IPS DF 6.9 (cell line): Measurements from ENCODE around the gene BSND.
"Not testable (repeated sequence)": the region's sequence is repeated elsewhere in the genome, so short reads cannot be mapped to it uniquely, and the experiment has no call there.

Source experiments
- DNase-seq: peaks from one replicate; pipeline ENCODE4 v3.0.0-alpha.2; 2013; ENCODE audit warnings: low read depth, low spot score
- H3K27ac ChIP-seq: one replicate; pipeline ENCODE4 v1.5.1; 2013; ENCODE audit warnings: low read length, control low read depth
- H3K27me3 ChIP-seq: 2 replicates; pipeline ENCODE4 v1.6.1; 2013; ENCODE audit warnings: mild to moderate bottlenecking, low read length; ENCODE audit not compliant: control insufficient read depth, insufficient read depth
- H3K36me3 ChIP-seq: 2 replicates; pipeline ENCODE4 v1.6.1; 2013; ENCODE audit warnings: low read length; ENCODE audit not compliant: control insufficient read depth, insufficient read depth
- H3K4me1 ChIP-seq: 2 replicates; pipeline ENCODE4 v1.6.1; 2013; ENCODE audit warnings: low read length; ENCODE audit not compliant: control insufficient read depth, insufficient read depth
- H3K4me3 ChIP-seq: 2 replicates; pipeline ENCODE4 v1.5.1; 2013; ENCODE audit warnings: mild to moderate bottlenecking, low read length
- H3K9me3 ChIP-seq: 2 replicates; pipeline ENCODE4 v1.6.1; 2013; ENCODE audit warnings: low read length, inconsistent platforms; ENCODE audit not compliant: control insufficient read depth, insufficient read depth
- WGBS: extraction: QIAGEN DNeasy Blood & Tissue Kit; methylation state at CpG from one replicate; pipeline ENCODE4 v1.1.7; 2013; ENCODE audit warnings: mixed read lengths, missing lambda C conversion rate; ENCODE audit not compliant: insufficient read length, insufficient coverage; 5-methylcytosine and 5-hydroxymethylcytosine counted together

BSND gene

DNA sequence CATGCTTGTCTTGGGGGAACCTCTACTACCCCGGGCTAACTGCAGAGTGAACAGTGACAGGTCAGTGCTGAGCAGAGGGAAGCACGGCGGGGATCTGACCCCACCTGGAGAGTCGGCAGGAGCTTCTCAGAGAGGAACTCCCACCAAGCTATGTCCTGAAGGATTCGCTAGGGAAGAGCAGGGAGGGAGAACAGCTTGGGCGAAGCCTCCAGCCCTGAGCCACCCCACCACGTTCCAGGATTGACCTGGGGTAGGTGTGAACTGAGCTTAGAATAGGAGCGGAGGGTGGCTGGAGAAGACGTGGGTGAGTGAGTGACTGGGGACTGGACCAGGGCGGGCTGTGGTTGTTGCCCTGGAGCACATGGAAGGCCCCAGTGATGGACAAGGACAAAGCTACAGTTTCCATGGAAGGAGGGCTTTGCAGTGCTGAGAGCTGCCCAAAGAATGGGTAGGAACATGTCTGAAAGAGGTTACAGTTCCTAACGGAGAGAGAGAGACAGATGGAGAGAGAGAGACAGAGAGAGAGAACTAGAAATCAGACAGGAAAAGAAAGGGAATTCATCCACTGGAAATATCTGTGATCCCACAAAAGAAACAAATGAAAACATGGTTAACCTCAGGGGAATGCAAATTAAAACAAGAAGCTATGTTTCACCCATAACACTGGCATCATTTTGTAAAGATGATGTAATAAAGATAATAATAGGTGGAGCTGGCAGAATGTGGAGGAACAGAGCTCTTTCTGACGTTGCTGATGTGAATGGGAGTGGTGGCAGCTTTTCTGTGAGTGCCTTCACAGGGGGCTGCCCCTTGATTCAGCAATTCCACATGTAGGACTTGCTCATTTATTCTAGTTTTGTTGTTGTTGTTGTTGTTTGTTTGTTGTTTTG, 17.2 kb downstream of the BSND start:
- Histone ChIP-seq H3K9me3 (no peaks in the 10 kb centered on the region), H3K36me3 (no peaks in the 10 kb centered on the region), H3K4me1 (peaks cover 1% of the 10 kb centered on the region; the same call in 1 of the 2 replicates), H3K27me3 (no peaks in the 10 kb centered on the region), H3K27ac (no peak overlapping the region), H3K4me3 (no peak overlapping the region)
- no peak for DNase-seq
- no CpG with 5 or more reads among the region's 12 CpGs for WGBS

DNA sequence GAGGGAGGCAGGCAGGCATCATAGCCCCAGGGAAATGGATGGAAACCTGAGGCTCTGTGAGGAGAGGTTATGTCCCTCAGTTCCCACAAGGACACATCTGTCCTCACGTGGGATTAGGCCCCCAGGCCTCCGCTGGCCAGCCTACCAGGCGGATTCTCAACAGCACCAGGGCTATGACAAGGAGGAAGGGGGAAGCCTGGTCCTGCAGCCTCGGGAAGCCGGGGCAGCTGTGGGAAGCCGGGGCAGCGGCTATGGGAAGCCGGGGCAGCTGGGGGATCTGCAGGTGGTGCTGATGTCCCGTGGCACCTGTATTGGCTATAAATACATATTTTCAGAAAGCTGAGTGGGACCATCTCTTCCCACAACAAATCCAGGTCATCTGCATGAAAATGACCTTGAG, 19.7 kb downstream of the BSND start:
- H3K4me1 ChIP-seq, result no peaks in the 10 kb centered on the region
- WGBS, result no CpG with 5 or more reads among the region's 9 CpGs
- no peaks in the 10 kb centered on the region for H3K36me3 ChIP-seq
- no peak overlapping the region for H3K4me3 ChIP-seq
- no peaks in the 10 kb centered on the region for H3K9me3 ChIP-seq
- H3K27ac ChIP-seq, result no peak overlapping the region
- no peak for DNase-seq
- no peaks in the 10 kb centered on the region for H3K27me3 ChIP-seq

DNA sequence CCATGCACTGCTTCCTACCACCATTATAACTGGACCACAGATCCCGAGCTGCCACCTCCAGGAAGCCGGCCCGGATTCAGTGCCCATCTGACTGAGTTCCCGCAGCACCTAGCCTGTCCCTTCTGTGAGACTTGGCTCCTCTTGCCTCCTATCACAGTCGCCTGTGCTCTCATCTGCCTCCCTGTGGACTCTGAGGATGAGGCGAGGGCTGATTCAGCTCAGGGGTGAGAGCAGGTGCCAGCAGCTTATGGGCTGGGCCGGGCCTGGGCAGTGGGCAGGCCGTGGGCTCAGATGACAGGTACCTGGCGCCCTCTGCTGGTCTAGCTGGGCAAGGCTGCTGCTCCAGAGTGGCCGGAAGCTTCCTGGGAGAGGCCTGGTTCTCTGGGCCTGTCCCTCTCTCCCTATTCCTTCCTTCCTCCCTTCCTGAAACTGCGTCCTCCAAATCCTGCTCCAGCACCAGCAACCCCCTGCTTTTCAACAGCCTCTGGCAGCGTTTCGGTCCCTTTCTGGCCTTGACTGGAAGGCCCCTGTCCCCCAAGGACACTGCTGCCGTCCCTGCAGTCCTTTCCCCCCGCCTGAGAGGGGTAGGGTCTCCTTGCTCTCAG, 23.3 kb downstream of the BSND start:
- H3K9me3 ChIP-seq, result no peaks in the 10 kb centered on the region
- H3K36me3 ChIP-seq, result no peaks in the 10 kb centered on the region
- no peaks in the 10 kb centered on the region for H3K4me1 ChIP-seq
- no peak overlapping the region for H3K27ac ChIP-seq
- H3K4me3 ChIP-seq, result no peak overlapping the region
- DNase-seq, result peak; percentile 94
- H3K27me3 ChIP-seq, result no peaks in the 10 kb centered on the region
- no CpG with 5 or more reads among the region's 15 CpGs for WGBS

DNA sequence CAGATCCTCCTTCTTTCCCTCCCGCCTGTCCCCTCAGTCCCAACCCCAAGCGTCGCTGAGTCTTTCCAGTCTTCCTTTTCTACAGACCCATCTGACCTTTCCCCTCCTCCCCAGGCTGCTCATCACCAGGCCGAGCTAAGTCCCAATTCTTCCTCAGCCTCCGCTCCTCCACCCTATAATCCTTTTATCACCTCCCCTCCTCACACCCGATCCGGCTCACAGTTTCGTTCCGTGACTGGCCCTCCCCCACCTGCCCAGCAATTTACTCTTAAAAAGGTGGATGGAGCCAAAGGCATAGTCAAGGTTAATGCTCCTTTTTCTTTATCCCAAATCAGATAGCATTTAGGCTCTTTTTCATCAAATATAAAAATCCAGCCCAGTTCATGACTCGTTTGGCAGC, 25.4 kb downstream of the BSND start:
- not testable (repeated sequence) for H3K4me1 ChIP-seq, H3K36me3 ChIP-seq, H3K4me3 ChIP-seq, DNase-seq, H3K9me3 ChIP-seq, H3K27ac ChIP-seq, H3K27me3 ChIP-seq
- WGBS, result no CpG with 5 or more reads among the region's 10 CpGs

- H3K9me3 ChIP-seq, H3K27me3 ChIP-seq, H3K4me1 ChIP-seq, H3K27ac ChIP-seq, H3K4me3 ChIP-seq, H3K36me3 ChIP-seq, DNase-seq: not testable (repeated sequence)
- no CpG with 5 or more reads among the region's 3 CpGs for WGBS
Measured at GRCh38 chr1:55026682-55027081, 27.9 kb downstream of the BSND start.

DNA sequence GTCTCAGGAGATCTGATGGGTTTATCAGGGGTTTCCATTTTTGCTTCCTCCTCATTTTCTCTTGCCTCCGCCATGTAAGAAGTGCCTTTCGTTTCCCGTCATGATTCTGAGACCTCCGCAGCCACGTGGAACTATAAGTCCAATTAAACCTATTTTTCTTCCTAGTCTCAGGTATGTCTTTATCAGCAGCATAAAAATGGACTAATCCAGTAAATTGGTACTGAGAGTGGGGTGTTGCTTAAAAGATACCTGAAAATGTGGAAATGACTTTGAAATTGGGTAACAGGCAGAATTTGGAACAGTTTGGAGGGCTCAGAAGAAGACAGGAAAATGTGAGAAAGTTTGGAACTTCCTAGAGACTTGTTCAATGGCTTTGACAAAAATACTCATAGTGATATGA, 32.4 kb downstream of the BSND start:
- H3K9me3 ChIP-seq, H3K4me3 ChIP-seq, H3K27me3 ChIP-seq, DNase-seq, H3K36me3 ChIP-seq, H3K27ac ChIP-seq, H3K4me1 ChIP-seq: not testable (repeated sequence)
- WGBS, result no CpG with 5 or more reads among the region's 5 CpGs

- Histone ChIP-seq H3K27ac (no peak overlapping the region), H3K4me1 (no peaks in the 10 kb centered on the region), H3K4me3 (no peak overlapping the region), H3K27me3 (no peaks in the 10 kb centered on the region), H3K9me3 (no peaks in the 10 kb centered on the region), H3K36me3 (no peaks in the 10 kb centered on the region)
- no CpG with 5 or more reads among the region's 7 CpGs for WGBS
- no peak for DNase-seq
Measured at GRCh38 chr1:55033265-55033614, 34.5 kb downstream of the BSND start.

DNA sequence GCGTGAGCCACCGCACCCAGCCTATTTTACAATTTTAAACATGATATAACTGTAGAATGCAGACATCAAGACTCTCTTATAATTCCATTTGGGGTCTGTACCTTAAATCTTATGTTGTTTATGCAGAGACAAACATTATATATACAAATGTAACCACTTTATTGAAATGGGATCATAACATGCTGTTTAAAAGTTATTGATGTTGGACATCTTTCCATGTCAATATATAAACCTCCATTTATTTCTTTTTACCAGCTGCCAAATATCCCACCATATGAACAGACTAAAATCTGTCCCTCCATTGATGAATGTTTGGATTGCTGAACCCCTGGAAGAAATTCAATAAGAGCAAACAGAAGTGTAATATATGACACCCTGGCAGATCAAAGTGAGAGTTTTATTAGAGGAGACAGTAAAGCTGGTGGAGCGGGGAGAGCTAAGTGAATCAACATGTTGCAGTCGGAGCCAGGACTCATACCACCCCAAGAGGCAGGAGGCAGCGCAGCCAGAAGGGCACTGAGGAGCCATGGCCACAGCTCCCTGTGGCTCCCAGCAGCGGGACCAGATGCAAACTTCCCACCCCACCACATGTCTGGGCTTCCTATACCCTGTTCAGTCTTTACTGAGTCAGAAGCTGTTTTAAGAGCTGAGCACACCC, 35.9 kb downstream of the BSND start:
- DNase-seq, result no peak
- Histone ChIP-seq H3K36me3 (no peaks in the 10 kb centered on the region), H3K27ac (no peak overlapping the region), H3K9me3 (no peaks in the 10 kb centered on the region), H3K27me3 (no peaks in the 10 kb centered on the region; the same call in 1 of the 2 replicates), H3K4me3 (no peak overlapping the region), H3K4me1 (no peaks in the 10 kb centered on the region)
- no CpG with 5 or more reads among the region's 6 CpGs for WGBS

DNA sequence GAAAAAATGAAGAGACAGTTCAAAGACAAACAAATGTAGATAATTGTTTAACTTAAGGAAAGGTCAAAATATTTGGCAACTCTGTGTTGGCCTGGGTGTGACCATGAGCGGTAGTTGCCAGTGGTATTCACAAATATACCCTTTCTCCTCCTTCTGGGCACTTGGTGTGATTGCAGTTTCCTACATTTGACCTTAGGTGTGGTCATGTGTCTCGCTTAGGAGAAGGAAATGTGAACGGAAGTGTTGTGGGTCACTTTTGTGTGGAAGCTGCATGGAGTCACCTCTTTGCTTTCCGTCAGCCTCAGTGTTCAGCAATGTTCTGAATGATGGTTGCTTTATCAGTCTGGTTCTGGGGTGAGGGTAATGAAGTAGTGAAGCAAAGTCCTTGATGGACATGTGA, 37.2 kb downstream of the BSND start:
- no peak for DNase-seq
- Histone ChIP-seq H3K4me1 (no peaks in the 10 kb centered on the region), H3K27me3 (peaks cover 2% of the 10 kb centered on the region; the same call in 1 of the 2 replicates), H3K9me3 (no peaks in the 10 kb centered on the region), H3K27ac (no peak overlapping the region), H3K4me3 (no peak overlapping the region), H3K36me3 (no peaks in the 10 kb centered on the region)
- WGBS, result no CpG with 5 or more reads among the region's 4 CpGs

DNA sequence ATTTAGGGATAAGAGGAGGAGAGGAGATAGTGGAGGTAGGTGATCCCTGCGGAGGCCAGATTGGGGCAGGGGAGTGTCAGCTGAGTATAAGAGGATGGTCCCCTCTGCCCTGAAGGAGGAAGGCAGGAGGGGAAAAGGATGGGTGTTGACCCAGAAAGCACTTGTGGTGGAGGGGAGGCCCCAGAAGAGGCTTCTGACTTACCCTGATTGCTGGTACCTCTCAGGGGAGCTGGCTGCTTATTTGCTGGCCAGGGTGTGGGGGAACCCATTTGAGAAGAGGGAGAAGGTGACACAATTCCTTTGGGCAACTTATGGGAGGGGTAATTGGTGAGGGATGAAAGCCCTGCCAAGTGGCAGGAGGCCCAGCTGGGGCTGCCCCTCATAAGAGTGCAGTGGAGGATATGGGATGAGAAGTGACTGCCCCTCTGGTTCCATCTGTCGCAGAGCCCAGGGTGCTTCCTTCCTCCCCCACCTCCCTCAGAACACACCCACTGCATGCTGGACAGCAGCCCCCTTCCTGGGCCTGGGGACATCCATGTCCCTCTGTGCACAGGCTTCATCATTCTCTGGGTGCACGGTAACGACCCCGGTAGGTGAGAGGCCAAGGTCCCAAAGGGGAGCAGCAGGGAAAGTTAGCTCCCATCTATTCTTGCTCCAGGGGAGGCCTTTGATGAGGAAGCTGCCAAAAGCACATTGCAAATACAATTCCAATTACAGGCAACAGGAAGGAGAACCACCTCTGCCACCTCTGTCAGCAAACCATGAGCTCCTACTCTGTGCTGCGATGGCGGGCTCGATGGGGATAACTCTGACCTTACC, 39.2 kb downstream of the BSND start:
- Histone ChIP-seq H3K4me1 (no peaks in the 10 kb centered on the region; the same call in 1 of the 2 replicates), H3K9me3 (no peaks in the 10 kb centered on the region), H3K4me3 (no peak overlapping the region), H3K27me3 (peaks cover 2% of the 10 kb centered on the region; the same call in 1 of the 2 replicates), H3K36me3 (no peaks in the 10 kb centered on the region), H3K27ac (no peak overlapping the region)
- no peak for DNase-seq
- WGBS, result no CpG with 5 or more reads among the region's 8 CpGs
